Brain pericyte (primary cell): ENCODE measurements around the gene DLGAP5.

ENCODE experiments used
- DNase-seq: peaks from one replicate; pipeline ENCODE4 v3.0.0-alpha.2; 2012; ENCODE audit warnings: low read depth, low spot score

Gene DLGAP5, protein sequence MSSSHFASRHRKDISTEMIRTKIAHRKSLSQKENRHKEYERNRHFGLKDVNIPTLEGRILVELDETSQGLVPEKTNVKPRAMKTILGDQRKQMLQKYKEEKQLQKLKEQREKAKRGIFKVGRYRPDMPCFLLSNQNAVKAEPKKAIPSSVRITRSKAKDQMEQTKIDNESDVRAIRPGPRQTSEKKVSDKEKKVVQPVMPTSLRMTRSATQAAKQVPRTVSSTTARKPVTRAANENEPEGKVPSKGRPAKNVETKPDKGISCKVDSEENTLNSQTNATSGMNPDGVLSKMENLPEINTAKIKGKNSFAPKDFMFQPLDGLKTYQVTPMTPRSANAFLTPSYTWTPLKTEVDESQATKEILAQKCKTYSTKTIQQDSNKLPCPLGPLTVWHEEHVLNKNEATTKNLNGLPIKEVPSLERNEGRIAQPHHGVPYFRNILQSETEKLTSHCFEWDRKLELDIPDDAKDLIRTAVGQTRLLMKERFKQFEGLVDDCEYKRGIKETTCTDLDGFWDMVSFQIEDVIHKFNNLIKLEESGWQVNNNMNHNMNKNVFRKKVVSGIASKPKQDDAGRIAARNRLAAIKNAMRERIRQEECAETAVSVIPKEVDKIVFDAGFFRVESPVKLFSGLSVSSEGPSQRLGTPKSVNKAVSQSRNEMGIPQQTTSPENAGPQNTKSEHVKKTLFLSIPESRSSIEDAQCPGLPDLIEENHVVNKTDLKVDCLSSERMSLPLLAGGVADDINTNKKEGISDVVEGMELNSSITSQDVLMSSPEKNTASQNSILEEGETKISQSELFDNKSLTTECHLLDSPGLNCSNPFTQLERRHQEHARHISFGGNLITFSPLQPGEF

DNA sequence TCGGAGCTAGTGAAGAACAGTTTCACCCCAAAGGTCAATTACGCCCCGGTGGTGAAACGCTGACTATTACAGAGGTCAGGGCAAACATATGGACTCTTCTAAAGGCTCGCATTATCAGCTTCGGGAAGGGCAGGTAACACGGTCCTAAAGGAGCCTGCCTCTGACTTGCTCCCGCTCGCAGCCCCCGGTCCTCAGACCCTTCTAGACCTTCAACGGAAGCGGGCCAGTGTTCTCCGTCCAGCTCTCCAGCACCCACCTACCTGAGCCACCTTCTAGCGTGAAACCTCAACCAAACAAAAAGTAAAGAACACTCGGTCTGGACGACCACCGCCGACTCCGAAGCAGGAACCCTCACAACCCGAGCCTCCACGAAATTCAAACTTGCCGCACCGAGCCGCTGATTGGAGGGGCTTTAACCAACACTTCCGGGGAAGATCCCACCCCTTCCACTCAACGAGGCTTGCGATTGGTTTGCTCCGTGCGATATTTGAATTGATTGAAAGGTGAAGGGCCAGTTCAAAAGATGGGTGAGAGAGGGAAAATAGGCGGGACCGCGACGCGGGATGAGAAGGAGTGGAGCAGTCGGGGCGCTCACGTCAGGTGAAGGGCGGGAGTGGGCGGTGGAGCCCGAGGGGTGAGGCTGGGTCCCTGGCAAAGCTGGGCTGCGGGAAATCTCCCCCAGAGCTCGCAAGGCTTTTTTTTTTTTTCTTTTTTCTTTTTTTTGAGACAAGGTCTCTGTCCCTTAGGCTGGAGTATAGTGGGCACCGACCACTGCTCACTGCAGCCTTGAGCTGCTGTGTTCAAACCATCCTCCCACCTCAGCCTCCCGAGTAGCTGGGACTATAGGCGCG, at the start of gene DLGAP5:
Gene DLGAP5 (minus strand): TSS at position 383 of the 851 bp plus-strand sequence. CDS start 2,406 bp downstream, outside the sequence.
- peak; percentile 90 for DNase-seq

DNA sequence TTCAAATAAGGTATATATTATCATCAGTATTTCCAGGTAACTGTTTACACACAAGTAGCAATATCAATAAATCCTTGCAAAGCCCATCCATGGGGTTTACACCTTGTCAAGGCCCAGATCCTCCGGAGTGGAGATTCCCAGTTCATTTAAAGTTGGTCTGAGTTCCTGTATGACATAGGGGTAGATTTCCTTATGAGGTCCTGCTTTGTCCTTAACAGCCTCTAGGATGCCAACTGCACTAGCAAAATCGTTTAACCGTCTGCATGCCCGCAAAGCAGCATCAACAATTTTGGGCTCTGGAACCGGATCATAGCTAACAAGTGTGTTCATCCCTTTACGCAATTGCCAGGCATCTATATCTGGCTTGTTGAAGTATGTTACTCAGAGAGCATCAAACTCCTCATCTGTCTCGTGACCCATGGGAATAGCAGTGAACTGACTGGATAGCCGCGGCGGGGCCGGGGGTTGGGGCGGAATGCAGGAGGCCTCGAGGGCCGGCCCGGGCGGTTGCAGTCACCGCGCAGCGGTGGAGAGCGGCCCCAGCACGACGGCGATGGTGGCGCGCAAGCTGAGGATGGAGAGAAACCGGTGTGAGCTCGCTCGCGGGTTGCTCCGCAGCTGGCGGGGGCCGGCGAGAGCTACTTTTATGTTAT, 49.3 kb upstream of the DLGAP5 start:
- DNase-seq, result no peak

DNA sequence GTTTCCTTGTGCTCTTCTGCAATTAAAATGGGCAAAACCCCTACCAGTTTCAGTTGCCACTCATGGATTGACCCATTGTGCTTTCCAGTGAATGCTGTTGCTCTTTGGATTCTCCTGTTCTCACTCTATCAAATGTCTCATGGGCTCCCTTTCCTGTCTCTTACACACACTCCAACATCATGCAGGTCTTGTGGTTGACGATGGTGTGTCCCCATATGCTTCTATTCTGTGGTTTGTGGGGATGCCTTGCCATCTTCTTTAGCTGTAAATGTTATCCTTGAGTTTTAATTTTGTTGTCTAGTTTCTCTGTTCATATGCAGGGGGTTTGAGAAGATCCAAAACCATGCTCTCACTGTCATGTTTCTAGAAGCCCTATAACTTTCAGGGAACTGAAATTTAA, 47.9 kb upstream of the DLGAP5 start:
- no peak for DNase-seq

DNA sequence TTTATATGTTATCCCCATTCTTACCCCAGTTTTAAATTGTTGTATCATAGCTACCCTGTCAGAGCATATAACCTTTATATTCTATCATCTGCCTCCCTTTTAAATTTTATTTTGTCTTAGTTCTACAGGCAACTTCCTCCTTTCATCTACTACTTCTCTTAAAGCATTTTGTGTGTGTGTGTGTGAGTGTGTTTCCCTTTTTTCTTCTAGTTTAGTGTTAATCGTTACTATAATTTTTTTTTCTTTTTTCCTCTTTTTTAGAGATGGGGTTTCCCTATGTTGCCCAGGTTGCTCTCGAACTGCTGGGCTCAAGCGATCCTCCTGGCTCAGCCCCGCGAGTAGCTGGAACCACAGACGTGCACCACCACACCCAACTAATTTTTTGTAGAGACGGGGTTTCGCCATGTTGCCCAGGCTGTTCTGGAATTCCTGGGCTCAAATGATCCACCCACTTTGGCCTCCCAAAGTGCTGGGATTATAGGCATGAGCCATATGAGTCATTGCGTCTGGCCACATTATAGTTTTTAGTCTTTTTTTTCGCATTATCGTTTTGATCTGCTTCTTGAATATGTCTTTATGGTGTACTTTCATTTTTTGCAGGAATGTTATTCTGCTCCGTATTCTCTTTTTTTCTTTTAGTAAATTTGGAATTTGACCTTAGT, 46.8 kb upstream of the DLGAP5 start:
- no peak for DNase-seq

DNA sequence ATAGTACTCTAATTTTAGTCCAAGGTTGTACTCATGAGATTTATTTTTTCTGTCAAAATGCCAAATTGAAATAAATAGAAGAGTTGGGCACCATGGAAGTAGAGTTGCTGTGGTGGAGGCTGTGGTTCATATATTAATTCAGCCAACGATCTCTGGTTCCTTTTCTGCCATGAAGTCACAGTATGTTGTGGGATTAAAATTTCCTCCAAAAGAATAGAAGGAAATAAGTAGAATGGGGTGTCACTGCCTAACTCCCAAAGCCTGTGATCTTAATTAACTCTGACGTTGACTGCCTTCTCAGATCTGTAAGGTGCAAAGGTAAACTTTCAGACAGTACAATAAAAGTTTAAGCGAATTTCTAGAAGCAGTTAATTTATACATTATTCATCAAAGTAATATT, 42.2 kb upstream of the DLGAP5 start:
- no peak for DNase-seq

DNA sequence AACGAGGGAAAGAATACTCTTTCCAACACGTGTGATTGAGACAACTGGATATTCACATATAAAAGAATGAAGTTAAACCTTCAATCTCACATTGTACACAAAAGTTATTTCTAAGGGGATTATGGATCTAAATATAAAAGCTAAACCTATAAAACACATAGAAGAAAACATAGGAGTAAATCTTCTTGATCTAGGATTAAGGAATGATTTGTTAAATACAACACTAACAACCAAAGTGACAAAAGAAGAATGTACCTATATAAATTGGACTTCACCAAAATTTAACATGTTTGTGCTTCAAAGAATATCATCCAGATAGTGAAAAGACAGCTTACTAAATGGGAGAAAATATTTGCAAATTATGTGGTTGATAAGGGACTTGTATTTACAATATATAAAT, 36.9 kb upstream of the DLGAP5 start:
- DNase-seq, result no peak

DNA sequence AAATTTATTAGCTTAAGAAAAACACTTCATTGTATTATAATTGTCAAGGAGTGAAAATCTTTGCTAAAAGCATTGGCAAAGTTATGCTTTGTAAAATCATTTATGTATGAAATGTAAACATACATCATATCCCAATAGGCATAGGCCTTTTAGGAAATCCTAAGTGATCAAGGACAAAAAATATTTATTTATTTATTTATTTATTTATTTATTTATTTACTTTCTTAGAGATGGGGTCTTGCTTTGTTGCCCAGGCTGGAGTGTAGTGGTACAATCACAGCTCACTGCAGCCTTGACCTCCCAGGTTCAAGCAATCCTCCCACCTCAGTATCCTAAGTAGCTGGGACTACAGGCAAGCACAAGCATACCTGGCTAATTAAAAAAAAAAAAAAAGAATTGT, 32.0 kb upstream of the DLGAP5 start:
- no peak for DNase-seq

DNA sequence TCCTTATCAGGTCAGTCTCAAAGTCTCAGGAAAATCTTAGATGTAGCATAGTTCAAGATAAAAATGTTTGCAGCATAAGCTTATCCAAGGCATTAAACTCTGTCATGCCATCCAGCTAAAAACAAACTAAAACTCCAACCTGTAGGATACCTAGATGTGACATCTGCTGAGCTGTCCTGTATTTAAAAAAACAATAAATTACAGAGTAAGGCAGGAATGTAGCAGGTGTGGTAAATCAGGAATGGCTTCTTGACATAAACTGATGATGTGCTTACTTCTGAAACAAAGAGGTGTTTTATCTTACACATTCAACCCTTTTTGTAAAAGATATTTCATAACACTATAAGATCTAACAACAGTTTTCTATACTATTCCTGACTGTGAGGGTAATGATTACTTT, 30.6 kb upstream of the DLGAP5 start:
- no peak for DNase-seq

DNA sequence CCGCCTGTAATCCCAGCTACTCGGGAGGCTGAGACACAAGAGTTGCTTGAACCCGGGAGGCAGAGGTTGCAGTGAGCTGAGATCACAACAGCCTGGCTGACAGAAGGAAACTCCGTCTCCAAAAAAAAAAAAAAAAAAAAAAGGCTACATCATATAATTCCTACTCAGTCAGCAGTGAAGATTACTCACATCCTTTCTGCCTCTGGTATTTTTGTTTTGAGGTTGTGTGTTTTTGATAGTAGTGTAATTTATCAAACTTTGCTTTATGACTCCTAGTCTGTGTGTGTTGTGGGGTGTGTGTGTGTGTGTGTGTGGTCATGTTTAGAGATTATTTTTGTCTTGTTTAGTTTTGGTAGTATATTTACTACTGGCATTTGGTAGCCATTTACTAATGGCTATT, 29.8 kb upstream of the DLGAP5 start:
- no peak for DNase-seq

DNA sequence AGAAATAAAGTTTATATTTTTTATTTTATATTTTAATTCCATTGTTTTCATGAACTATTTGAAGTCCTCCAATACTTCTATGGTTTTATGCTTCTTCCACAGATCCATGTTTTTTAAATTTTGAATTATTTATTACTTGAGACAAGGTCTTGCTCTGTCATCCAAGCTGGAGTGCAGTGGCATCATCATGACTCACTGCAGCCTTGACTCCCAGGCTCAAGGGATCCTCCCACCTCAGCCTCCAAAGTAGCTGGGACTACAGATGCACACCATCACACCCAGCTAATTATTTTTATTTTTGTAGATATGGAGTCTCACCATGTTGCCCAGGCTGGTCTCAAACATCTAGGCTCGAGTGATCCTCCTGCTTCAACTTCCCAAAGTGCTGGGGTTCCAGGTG, 28.8 kb upstream of the DLGAP5 start:
- DNase-seq, result no peak

DNA sequence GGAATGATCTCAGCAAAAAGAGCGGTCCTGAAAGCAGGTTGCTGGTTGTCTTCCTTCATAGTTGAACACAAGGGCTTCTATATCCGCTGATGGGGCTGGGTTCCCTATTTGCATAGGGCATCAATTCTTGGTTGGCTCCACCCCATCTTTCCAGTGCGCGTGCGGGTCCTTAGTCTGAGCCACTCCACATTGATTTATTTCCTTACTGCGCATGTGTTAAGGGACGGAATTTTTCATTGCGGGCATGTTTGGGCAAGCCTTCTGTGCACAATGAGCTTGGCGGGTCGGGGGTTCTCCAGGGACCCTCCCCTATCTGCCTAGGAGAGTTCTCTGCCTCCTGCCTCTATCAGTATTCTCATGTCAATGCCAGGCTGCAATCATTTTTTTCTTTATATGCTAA, 21.2 kb upstream of the DLGAP5 start:
- DNase-seq, result no peak

DNA sequence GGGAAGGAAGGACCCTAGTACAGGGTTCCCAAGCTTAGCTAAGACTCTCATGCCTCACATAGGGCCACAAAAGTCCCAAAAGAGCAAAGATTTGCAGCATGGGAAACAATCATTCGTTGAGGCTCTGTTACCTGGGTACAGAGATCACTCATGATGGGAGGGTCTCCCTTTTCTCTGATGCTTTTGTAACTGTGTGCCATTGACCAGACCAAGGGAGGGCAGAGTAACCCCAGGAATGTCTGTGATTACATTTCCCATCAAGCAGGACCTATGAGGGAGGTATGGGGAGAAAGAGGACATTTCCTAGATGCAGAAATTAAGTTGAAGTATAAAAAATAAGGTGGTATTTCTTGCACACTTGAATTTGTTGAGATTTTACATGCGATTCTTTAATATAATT, 16.4 kb upstream of the DLGAP5 start:
- no peak for DNase-seq

DNA sequence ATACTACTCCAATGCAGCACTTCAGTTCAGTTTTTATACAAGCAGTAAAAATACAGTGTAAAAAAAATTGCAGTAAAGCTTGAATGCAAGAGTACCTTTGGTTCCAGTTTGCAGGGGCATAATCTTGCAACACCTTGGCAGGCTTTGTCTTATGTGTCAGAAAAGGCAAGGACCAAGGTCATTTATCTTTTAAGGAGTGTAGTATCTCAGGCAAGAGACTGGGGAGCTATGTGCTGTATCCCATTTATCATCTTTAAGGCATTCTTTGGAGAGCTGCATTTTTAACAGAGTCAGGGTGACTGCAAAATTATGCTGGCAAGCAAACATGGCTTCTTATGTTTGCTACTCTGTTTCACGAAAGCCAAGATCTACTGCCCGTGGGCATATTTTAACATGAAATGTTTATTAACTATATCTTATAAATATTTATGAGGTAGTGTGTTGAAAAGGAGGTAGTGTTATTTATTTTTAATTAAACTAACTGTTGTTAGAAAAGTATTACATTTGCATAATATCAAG, 14.8 kb upstream of the DLGAP5 start:
- no peak for DNase-seq

DNA sequence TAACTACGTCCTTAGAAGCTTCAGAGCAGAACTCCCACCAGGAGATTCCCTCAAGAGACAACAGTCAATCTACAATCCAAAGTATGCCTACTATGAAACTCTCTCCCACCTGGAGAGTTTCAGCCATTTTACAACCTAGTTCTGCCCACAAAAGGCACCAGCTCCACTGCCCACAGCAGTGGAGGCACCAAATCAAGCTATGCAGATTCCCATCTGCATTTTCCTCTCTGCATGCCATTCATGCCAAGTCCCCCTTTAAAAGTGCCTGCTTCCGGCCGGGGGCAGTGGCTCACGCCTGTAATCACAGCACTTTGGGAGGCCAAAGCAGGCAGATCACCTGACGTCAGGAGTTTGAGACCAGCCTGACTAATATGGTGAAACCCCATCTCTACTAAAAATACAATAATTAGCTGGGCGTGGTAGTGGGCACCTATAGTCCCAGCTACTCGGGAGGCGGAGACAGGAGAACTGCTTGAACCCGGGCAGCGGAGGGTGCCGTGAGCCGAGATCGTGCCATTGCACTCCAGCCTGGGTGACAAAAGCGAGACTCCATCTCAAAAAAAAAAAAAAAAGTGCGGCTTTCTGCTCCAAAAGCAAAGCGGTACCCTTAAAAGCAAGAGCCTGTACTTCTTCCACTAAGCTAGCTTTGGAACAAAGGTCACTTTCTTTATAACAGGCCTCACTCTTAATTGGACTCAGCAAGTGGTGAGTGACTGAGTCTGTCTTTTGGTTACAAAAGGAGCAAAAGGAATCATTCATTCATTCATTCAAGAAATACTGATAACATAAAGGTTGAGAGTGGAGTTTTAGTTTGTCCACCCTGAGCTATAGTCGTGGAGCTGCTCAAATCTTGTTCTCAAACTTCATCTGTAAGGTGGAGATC, 10.1 kb upstream of the DLGAP5 start:
- no peak for DNase-seq

DNA sequence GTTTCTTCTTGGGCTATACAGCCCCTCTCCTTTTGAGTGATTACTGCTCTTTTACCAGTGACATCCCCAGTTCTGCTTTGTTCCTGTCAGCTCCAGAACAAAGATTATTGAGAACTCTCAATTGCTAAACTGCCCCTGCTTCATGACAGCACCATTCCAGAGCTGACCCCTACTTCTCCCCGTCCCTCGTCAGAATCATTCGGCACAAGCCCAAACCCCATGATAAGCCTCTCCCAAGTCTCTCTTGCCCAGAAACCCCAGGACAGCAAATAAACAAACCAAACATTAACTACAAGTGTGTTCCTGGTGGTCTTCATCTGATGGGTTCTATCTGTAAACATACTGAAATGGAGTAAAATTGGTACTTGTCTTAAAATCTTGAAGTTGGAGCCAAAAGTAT, 9.3 kb upstream of the DLGAP5 start:
- DNase-seq, result no peak

DNA sequence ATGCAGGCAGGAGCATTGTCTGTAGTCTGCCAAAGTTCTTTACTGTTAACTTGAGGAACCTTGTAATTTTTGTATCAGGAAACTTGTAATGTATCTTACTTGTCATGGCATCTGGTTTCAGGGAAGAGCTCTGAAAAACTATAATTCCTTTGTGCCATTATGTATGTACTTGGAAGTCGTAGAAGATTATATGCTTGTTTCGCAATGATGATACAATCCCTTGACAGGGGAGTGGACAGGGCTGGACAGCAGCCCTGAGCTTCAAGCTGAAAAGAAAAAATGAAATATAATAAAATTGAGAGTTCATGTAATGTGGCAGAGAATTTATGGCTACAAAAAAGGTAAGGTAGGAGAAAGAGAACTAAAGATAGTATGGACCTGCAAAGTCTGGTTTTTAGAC, 7.4 kb upstream of the DLGAP5 start:
- no peak for DNase-seq

DNA sequence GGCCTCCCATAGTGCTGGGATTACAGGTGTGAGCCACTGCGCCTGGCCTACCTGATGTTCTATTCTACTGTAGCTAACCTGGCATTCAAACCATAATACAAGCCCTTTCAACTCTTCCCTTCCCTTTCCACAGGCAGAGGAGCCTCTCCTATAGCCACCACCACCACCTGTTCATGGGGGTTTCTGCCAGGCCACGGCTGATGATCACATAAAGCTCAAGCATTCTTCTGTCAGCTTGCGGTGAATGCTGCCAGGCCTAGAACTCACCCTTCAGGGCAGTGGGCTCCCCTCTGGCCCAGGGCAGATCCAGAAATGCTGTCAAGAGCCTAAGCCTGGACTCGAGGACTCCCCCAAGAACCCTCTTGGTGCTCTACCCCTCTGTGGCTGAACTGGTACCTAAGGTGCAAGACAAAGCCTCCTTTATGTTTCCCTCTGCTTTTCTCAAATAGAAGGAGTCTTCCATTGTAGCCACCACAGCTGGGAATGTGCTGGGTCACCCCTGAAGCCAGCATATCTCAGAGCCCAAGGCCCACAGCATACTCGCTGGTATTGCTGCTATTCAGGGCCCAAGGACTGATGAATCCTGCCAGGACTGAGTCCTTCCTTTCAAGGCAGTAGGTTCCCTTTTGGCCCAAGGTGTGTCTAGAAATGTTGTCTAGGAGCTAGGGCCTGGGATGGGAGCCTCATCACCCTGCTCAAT, 3.4 kb upstream of the DLGAP5 start:
- no peak for DNase-seq

DNA sequence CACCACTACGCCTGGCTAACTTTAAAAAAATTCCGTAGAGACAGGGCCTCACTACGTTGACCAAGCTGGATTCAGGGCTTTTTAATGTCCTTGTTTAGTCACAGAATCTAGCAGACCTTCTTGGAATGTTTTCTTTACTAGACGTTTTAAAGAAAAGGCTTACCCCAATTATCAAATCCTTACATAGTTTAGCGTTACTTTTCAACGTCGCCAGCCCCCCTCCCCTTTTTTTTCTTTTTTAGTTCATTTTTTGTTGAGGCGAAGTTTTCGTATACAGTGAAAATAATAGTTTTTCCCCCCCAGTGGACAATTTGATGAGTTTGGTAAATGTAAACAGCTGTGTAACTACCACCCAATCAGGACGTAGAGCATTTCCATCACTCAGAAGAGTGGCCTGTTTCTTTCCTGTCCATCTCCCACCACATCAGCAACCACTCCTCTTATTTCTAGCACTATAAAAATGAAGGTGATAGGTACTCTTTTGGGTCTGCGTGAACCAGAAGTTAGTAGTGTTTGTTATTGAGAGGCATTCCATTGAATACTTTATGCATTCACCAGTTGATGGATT, 753 bp upstream of the DLGAP5 start:
- DNase-seq, result no peak

DNA sequence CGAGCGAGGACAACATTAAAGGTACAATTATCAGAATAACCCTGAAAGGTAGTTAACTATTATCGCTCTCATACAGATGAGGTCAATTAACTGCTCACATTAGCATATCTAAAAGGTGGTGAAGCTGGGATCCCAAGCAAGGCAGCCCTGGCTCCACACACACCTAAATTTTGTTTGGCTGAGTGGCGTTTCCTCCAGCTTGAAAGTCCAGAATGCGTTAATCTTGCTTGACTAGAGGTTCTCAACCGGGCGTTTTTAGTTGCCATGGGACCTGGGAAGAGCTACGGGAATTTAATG, 531 bp downstream of the DLGAP5 start:
- no peak for DNase-seq
